Hepatocyte (in vitro differentiated cells): ENCODE data around the gene HS6ST1.

ENCODE experiments used
- EZH2 ChIP-seq: fragments of 200-600 bp; sonication (generic); IDR thresholded peaks from 2 replicates; pipeline ENCODE4 v1.6.1; 2016; ENCODE audit warnings: antibody characterized with exemption, mild to moderate bottlenecking, borderline replicate concordance
- EZH2phosphoT487 ChIP-seq: fragments of 200-600 bp; sonication (generic); IDR thresholded peaks from one replicate; pipeline ENCODE4 v1.6.1; 2018; ENCODE audit warnings: antibody characterized with exemption, mild to moderate bottlenecking, low read depth, moderate library complexity; ENCODE audit not compliant: unreplicated experiment, severe bottlenecking
- TF ChIP-seq, protein P1 (sequence below): fragments of 200-600 bp; sonication (generic); IDR thresholded peaks from 2 replicates; pipeline ENCODE4 v1.5.1; 2016; ENCODE audit warnings: antibody characterized with exemption, mild to moderate bottlenecking; ENCODE audit not compliant: poor library complexity

DNA sequence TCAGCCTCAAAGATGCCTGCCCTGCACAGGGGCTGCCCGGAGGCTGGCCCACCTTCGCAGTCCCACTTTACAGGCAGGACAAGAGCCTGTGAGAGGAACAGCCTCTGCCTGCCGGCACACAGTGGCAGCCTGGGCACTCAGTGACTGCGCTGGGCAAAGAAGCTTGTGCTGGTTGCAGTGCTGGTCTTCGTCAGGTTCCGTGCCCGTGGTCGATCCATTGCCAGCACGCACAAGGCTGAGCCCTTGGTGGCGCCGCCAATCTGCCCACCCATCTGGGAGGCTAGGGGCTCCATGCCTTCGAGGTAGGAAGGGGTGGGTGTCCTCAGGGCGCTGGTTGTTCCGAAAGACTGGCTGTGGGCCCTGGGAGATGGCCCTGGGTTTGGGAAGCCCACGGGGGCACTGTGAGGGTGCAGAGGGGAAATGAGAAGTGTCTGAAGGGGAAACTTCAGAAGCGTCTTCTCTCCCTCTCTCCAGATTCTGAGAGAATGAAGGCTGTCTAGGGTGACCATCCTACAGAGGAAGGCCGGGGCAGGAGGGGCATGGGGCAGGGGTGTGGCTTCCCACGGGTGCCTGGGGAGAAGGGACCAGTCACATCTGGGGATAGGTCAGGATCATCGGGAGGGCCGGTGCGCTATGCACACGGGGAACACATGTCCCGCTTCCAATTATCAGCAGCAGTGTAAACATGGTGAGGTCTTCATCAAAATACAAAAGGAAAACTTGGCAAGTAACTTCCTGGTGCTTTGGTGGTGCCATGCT lies 49.1 kb upstream of the HS6ST1 start:
- TF ChIP-seq, protein P1, sequence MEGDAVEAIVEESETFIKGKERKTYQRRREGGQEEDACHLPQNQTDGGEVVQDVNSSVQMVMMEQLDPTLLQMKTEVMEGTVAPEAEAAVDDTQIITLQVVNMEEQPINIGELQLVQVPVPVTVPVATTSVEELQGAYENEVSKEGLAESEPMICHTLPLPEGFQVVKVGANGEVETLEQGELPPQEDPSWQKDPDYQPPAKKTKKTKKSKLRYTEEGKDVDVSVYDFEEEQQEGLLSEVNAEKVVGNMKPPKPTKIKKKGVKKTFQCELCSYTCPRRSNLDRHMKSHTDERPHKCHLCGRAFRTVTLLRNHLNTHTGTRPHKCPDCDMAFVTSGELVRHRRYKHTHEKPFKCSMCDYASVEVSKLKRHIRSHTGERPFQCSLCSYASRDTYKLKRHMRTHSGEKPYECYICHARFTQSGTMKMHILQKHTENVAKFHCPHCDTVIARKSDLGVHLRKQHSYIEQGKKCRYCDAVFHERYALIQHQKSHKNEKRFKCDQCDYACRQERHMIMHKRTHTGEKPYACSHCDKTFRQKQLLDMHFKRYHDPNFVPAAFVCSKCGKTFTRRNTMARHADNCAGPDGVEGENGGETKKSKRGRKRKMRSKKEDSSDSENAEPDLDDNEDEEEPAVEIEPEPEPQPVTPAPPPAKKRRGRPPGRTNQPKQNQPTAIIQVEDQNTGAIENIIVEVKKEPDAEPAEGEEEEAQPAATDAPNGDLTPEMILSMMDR, result no peak
- TF ChIP-seq EZH2 (no peak), EZH2phosphoT487 (no peak)
